Epithelial cell of esophagus (primary cell): ENCODE measurements around the gene CRABP2.

Experiments used
- DNase-seq: peaks from one replicate; pipeline ENCODE4 v3.0.0; 2010; ENCODE audit warnings: low read depth
- H3K4me3 ChIP-seq: 2 replicates; pipeline ENCODE4 v1.5.1; 2011; ENCODE audit warnings: mild to moderate bottlenecking, low read length, control low read depth
- TF ChIP-seq, protein P1 (sequence below): IDR thresholded peaks from 2 replicates; pipeline ENCODE4 v1.5.1; 2011; ENCODE audit warnings: low read depth, mild to moderate bottlenecking, low read length, control low read depth, inconsistent platforms; ENCODE audit not compliant: insufficient read depth; ENCODE audit errors: missing control alignments

CRABP2 gene

DNA sequence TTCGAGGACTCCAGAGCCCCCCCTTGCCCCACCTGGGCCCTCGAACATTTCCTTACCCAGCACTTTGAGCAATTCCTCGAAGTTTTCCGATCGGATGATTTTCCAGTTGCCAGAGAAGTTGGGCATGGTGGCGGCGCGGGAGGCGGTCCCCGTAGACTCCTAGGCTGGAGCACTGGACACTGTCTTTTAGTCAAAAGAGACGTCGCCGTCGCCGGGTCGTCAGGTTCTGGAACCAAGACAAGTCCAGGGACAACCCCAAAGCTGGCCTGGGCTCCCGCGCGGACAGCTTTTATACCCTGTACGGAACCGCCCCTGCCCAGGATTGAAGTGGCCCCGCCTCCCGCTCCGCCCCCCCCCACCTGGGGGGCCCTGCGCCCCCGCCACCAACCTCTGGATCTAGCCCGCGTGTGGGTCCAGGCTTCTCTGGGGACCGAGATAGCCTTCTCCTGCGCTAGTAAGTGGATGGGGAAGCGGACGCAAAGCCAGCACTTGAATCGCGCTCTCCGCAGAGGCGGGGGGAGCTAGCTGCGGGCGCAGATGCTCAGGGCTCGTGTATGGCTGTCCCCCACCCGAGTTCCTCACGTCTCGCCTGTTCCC lies at the start of gene CRABP2:
Gene CRABP2 (minus strand): TSS at position 263 of the 597 bp plus-strand sequence. CDS start 137 bp downstream, at position 126.
- H3K4me3 ChIP-seq = peak within 1 kb of the TSS; percentile 80
- DNase-seq = peak; percentile 41
- TF ChIP-seq, protein P1, sequence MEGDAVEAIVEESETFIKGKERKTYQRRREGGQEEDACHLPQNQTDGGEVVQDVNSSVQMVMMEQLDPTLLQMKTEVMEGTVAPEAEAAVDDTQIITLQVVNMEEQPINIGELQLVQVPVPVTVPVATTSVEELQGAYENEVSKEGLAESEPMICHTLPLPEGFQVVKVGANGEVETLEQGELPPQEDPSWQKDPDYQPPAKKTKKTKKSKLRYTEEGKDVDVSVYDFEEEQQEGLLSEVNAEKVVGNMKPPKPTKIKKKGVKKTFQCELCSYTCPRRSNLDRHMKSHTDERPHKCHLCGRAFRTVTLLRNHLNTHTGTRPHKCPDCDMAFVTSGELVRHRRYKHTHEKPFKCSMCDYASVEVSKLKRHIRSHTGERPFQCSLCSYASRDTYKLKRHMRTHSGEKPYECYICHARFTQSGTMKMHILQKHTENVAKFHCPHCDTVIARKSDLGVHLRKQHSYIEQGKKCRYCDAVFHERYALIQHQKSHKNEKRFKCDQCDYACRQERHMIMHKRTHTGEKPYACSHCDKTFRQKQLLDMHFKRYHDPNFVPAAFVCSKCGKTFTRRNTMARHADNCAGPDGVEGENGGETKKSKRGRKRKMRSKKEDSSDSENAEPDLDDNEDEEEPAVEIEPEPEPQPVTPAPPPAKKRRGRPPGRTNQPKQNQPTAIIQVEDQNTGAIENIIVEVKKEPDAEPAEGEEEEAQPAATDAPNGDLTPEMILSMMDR = no peak

DNA sequence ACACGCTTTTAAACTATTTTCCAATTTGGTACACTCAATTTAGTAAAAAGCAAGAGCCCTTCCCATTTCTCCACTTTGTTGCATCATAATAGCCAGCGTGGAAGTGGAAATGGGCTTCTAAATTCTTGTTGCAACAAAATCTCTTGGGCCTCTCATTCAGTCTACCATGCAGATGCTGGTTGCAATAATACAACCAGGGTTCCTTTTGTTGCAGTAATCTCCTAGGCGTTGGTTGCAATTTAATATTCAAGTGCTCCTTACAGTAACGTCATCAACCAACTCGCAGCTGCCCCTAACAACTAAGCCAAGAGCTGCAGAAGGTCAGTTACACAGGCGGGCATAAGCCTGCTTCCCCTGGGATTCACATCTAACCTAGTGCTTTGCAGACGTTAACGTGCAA lies 48.8 kb upstream of the CRABP2 start:
- TF ChIP-seq, protein P1 = no peak
- no peak overlapping the region for H3K4me3 ChIP-seq
- no peak for DNase-seq

DNA sequence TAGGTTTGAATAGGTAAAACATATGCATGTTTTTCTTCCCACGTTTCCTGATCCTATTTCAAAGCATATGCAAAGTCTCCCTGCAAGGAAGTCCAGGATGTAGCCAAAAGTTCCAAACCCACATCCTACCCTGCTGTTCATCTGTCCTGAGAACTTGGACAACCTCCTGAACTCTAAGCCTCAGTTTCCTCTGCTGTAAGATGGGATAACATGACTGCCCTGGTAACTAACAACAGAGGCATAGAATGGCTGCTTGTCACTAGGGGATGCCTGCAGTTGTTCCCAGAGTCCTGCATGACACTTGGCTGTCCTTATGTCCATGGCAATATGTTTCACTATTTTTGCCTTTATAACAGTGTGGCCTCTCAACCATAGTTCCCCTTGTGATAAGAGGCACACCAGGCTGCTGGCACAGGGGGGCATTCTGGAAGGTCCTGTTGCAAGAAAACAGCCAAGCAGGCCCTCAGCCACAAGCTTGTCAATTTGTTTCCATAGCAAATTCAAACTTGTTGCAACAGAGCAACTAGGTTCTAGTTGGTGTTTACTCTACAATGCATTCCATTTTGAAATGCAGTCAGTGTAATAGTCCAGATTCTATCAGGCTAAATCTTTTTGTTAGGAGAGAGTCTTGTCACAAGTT lies 47.6 kb upstream of the CRABP2 start:
- peak overlapping the region; percentile 84 for H3K4me3 ChIP-seq
- peak; percentile 18 for DNase-seq
- TF ChIP-seq, protein P1 = no peak

DNA sequence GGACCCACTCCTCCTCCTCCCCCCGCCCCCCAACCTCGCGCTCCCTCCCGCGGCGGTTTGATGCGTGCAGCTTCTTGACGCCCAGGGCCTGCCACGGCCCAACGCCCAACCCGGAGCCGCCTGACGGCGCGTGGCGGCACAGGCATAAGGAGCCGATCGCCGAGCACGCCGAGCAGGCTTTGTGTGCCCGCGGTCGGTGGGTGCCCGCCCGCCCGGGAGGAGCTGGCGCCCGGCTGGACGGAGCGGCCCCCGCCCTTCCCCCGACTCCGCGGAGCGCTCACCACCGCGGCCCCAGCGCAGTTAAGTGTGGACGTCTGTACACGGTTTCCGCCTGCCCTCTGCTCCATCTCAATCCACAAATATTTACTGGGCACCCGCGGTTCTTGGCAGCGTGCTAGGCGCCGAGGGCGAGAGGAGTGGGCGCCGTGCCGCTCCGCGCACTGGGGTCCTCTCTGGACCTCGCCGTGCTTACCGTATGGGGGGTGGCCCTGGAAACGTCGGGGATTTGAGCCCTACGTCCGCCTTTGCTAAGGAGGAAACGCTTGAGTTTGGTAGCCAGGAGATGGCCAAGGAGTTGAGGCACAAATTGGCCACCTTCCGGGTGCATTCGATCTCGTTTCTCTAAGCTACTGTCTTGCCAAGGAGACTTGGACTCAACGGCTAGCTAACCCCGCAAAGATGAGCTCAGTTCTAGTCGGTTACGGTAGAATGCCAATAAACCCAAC lies 46.5 kb upstream of the CRABP2 start:
- DNase-seq = peak; percentile 98
- peak overlapping the region; percentile 84 for H3K4me3 ChIP-seq
- TF ChIP-seq, protein P1 = no peak

DNA sequence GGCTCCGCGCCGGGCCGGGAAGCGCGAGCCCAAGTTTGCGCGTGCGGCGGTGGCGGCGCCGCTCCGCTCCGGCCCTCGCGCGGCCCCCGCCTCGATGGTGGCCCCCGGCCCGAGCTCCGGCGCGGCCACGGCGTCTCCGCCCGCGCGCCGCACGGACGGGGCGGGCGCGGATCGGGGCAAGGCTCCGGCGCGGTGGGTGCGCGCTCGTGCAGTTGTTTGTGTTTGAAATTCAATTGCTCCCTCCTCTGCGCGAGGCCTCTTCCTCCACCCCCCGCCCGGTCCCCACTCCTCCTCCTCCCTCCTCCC lies 46.0 kb upstream of the CRABP2 start, which contains the start of gene HDGF:
Gene HDGF (minus strand): TSS at position 225 of the 306 bp plus-strand sequence. CDS start 246 bp downstream, outside the sequence.
- TF ChIP-seq, protein P1 = no peak
- H3K4me3 ChIP-seq = peak within 1 kb of the TSS; percentile 84
- no peak for DNase-seq

DNA sequence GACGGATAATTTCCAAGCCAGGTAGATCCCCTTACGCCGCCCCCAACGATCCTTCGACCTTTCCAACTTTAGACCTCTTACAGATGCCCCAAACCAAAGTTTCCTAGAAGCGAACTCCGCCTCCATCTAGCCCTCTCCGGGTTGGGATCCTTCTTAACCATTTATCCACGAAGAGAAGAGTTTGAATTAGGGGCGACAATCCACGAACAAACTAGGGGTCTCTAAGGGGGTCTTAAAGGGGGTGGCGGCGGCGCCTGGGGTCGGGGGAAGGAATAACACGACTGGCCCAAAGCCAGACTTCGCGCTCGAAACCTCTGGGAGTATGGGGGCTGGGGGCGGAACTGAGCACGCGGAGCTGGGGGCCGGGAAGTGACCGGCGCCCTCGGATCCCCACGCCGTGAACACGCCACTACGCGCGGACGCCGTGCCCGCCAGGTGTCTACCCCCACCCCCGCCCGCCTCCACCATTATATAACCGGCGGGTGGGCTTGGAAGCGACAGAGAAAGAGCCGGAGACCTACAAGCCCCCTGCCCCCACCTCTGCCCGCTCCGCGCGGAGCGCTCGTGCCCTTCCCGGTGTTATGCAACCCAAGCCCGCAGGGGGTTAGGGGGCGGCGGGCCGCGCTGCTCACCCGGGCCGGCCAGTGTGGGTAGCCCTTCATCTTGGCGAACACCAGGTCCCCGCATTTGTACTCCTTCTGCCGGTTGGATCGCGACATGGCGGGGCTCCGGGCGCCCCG lies 45.5 kb upstream of the CRABP2 start:
- TF ChIP-seq, protein P1 = no peak
- DNase-seq = peak; percentile 42
- H3K4me3 ChIP-seq = peak overlapping the region; percentile 84
